Cardiac septum (tissue), 1 donor: Measurements from ENCODE around the gene UROC1. TPM values are rescaled to one million over a fixed set of nuclear protein-coding genes. Genes with fewer than 3 reads are reported as not detected.

Experiments used
- DNase-seq: peaks from one replicate; pipeline ENCODE4 v3.0.0-alpha.2; 2020; ENCODE audit warnings: low spot score
- intact Hi-C: fragments of 100-400 bp; cut with DNase I; formaldehyde crosslinking; loops from one replicate; pipeline ENCODE4 v1.14.0; 2022
- total RNA-seq: library from RNA; stranded (reverse); fragmentation: NEBNext Ultra II Directional; extraction: Animal tissue kit (Norgen Biotek cat#: 25700); gene quantifications from one replicate; pipeline ENCODE4 v1.2.1, GENCODE V29; 2021
- donor health status: DM: no; HTN: no; CAD: no.

UROC1 gene
- total RNA-seq, 1 donor from 2014 or later: not detected

DNA sequence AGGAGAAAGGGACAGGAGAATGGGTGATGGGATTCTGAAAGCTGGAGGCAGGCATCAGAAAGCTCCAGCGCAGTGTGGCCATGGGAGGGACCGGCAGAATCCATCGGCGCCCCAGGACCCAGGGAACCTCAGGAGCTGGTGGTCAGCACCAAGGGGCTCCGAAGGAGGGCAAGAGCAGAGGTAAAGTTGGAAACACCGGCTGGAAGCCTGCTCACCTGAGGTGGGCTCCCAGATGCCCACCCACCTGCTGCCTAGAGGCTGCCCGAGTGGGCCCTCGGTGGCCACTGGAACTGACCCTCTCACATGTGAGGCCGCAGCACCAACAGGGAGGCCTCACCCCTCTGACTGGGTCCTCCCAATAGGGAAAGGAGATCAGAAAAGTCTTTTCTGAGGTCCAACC lies 31.6 kb downstream of the UROC1 start:
- intact Hi-C loops: no loop called here
- DNase-seq: no peak

DNA sequence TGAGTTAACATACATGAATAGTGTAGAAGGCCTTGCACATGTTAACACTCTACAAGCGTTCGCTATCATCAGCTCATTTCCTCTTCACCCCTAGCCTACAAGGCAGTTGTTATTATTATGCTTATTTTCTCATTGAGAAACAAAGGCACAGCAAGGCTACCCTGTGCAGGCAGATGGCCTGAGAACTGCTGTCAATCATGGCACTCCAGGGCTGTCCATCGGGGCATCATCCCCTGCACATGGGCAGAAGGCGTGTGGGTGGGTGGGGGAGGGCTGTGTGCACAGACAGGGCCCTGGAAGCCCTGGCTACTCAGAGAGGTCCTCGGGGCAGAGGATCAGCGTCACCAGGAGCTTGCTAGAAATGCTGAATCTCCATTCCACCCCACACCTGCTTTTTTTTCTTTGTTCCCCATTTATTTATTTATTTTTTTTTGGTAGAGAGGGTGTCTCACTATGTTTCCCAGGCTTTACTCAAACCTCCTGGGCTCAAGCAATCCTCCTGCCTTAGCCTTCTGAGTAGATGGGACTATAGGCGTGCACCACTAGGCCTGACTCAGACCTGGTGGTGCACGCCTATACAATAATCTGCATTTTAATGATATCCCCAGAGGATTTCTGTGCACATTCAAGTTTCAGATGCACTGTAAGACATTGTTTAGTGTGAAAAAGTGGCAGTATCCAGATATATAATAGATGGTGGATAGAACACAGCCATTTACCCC lies 32.2 kb downstream of the UROC1 start:
- intact Hi-C loops: no loop called here
- DNase-seq: no peak

DNA sequence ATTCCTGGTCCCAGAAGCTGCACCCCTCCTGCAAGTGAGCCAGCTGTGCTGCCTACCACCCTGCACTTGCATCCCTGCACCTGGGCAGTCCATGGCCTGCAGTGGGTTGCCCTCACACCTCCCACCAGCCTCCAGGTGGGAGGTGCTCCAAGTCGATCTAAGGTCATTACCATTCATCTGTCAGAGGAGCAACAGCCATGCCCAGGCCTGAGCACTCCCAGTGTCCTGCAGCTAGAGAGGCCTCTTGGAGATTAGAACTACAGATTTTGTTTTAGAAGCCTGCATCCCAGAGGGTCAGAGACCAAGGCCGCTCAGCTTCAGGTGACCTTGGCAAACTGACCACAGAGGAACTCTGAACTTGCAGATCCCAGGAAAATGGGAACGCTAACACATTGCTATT lies 32.9 kb downstream of the UROC1 start:
- DNase-seq: no peak
- intact Hi-C loops: no loop called here

GRCh38 chr3:126484148-126484547 lies 33.4 kb downstream of the UROC1 start:
- intact Hi-C loops: no loop called here
- DNase-seq: no peak

DNA sequence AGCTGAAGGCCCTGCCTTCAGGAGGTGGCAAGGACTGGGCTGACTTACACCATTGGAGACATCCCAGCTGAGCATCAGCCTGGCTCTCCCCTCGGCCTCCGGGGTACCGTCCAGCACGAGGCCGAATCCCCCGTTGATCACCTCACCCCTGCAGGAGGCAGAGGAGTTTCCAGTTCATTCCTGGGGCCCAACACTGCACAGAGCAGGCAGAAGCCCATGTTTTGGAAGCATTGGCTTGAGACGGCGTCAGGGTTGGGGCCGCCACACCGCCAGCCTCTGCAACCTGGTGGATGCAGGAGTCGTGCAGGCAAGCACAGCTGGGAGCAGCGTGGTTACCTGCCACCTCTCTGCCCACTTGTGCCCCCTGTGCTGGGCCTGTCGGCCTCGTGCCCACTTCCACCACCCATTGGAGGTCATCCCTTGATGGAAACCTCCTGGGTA lies 34.2 kb downstream of the UROC1 start:
- no peak for DNase-seq
- intact Hi-C loops: no loop called here

- no peak for DNase-seq
- intact Hi-C loops: no loop called here
Measured at GRCh38 chr3:126482503-126483255, 34.9 kb downstream of the UROC1 start.

GRCh38 chr3:126481808-126482502 lies 35.6 kb downstream of the UROC1 start:
- no peak for DNase-seq
- intact Hi-C loops: no loop called here

- intact Hi-C loops: no loop called here
- DNase-seq: no peak
Measured at GRCh38 chr3:126480861-126481260, 36.7 kb downstream of the UROC1 start.

- intact Hi-C loops: no loop called here
Measured at GRCh38 chr3:126480206-126480605, 37.4 kb downstream of the UROC1 start.

DNA sequence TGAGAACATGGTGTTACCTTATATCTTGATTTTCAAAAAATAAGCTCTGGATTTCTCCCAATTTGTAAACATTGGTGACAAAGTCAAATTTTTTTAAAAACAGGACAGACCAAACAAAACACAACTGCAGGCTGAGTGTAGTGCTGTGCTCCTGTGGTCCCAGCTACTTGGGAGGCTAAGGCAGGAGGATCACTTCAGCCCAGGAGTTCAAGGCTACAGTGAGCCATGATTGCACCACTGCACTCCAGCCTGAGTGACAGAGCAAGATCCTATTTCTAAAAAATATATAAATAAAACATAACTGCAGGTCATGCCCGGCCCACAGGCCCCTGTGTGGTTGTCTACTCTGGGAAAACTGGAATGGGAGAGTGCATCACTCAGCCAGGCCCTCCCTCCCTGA lies 37.9 kb downstream of the UROC1 start:
- intact Hi-C loops: loop anchor here (10.0 kb wide), 2 partner anchors 395 to 1195 kb away; partner anchors contain the start of genes ABTB1 and SLC41A3
- DNase-seq: no peak

More at GRCh38 chr3:126480206-126480605, 37.4 kb downstream of the UROC1 start:
- no peak for DNase-seq

GRCh38 chr3:126478581-126479310 lies 38.8 kb downstream of the UROC1 start:
- intact Hi-C loops: loop anchor here (10.0 kb wide), 2 partner anchors 394 to 1196 kb away; partner anchors contain the start of genes ABTB1 and SLC41A3
- no peak for DNase-seq

DNA sequence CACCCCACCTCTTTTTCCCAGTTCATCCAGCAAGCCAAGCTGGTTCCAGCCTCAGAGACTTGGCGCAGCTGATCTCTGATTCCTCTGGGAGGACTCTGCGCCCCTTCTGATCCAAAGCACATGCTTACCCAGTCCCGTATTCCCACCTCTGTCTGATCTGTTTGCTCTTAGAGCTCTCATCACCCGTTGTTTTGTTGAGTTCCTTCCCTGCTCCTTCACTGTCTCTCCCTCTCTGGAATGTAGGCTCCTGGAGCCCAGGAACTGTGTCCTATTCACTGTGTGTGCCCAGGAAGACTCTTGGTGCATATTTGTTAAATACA lies 40.6 kb downstream of the UROC1 start:
- intact Hi-C loops: loop anchor here (10.0 kb wide), 2 partner anchors 392 to 1198 kb away; partner anchors contain the start of genes ABTB1 and SLC41A3
- DNase-seq: no peak

- no peak for DNase-seq
- intact Hi-C loops: loop anchor here (10.0 kb wide), 2 partner anchors 392 to 1198 kb away; partner anchors contain the start of genes ABTB1 and SLC41A3
Measured at GRCh38 chr3:126476166-126477060, 41.2 kb downstream of the UROC1 start.

DNA sequence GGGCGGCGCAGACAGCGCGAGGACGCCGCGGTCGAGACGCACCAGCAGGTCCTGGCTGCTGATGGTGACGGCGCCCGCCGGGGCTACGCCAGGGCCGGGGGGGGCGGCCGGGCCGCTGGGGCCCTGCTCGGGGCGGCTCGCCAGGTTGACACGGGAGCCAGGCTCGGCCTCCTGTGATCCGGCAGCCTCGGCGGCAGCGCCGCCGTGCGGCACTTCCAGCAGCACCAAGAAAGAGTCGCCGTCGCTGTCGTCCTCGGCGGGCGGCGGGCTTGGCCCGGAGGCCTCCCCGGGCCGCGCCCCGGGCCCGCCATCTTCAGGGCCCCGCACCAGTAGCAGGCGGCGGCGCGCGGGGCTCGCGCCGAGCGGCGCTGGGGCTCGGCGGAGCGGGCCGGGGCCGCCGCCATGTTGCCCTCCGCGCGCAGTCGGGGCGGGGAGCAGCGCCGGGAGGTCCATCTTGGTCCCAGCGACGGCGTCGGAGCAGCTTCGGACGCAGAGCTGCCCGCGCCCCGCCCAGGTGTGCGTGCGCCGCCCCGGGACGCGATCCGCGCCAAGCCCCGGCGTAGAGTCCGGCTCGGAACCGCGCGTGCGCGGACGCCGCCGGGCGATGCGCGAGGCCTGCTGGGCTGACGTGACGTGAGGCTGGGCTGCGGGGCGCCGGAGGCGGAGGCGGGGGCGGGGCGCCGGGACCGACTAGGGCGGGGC lies 42.0 kb downstream of the UROC1 start, which contains the start of gene ZXDC:
Gene ZXDC (minus strand): TSS at position 479 of the 702 bp plus-strand sequence. CDS start 26 bp downstream, at position 453.
- peak; percentile 99 for DNase-seq
- intact Hi-C loops: loop anchor here (10.0 kb wide), 2 partner anchors 391 to 1199 kb away; partner anchors contain the start of genes ABTB1 and SLC41A3

DNA sequence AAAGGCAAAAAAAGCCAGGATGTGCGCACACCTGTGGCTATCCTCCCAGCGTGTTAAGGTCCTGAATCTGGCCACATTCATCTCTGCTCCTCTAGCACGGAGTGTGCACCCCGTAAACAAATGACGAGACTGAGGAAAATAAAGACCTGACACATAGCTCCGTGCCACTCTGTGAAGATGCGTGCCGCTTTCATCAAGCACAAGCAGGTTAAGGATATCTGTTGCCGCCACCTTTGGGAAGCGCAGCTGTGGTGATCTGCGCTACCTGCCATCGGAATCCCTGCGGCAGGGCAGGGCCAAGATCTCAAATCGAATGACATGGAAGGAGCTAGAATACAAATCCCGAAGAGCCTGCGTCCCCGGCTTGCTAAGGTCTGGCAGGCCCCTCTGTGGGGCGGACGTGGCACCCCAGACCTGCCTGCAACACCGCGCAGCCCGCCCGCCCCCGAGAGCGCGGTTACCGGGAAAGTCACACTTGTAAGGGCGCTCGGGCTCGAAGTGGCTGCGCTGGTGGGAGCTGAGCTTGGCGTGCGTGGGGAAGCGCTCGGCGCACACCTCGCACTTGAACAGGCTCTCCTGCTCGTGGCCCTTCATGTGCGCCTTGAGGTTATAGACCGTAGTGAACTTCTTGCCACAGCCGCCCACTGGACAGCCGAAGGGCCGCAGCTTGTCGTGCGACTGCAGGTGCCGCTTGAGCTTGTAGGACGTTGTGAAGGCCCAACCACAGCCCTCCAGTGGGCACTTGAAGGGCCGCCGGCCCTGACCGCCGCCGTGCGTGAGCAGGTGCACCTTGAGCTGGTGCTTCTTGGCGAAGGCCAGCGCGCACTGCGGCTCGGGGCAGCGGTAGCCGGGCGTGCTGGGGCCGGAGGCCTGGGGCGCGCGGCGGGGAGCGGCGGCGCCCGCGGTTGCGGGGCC lies 42.8 kb downstream of the UROC1 start:
- intact Hi-C loops: loop anchor here (10.0 kb wide), 2 partner anchors 390 to 1200 kb away; partner anchors contain the start of genes ABTB1 and SLC41A3
- no peak for DNase-seq
